SH-SY5Y (cell line): ENCODE data around the gene EVC2.

Experiments used
- GATA2 ChIP-seq: IDR thresholded peaks from 2 replicates; pipeline ENCODE4 v1.6.1; 2011; ENCODE audit warnings: mild to moderate bottlenecking, low read depth, low read length
- GATA3 ChIP-seq: IDR thresholded peaks from 2 replicates; pipeline ENCODE4 v1.6.1; 2011; ENCODE audit warnings: low read depth, mild to moderate bottlenecking, low read length, moderate library complexity

DNA sequence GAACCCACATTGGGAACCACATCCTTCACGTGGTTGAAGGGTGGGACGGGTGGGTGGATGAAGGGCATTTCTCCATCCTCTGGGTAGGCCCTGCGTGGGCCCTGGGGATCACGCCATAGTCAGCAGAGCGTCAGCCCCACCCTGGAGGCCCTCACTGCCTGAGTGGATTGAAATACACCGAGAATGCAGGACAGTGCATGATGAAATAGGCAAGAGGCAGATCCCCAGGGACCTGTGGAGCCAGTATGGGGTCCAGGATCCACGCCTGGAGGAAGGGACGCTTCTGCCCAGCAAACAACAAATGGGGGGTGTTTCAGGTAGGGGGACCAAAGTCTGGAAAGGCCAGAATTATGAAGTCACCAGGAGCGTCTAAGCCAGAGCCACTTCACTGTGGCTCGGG, 22.1 kb upstream of the EVC2 start:
- TF ChIP-seq GATA3 (no peak), GATA2 (no peak)
